NB4 (cell line): ENCODE results near the gene OR2L2.

Experiments used
- CTCF ChIP-seq: IDR thresholded peaks from one replicate; pipeline ENCODE4 v1.5.1; 2012; ENCODE audit warnings: low read depth, low read length
- POLR2A ChIP-seq: IDR thresholded peaks from 2 replicates; pipeline ENCODE4 v1.6.1; 2011; ENCODE audit warnings: mild to moderate bottlenecking; ENCODE audit not compliant: insufficient read length; ENCODE audit errors: extremely low read depth

DNA sequence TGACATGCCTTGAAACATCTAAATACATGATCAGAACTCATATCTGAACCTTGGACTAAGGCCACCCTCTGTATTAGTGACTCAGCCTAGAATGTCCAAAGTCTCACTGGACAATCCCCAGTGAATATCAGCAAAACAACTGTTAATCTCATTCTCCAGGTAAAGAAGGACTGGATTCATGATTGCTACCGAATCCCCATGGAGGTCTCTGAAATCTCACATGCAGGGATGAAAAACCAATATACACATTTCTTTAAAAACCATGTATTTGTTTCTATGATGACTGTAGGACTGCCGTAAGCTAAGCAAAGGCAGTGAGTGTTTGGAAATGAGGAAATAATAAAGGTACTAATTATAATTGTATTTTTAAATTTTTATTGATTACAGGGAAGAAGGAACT lies 16.7 kb downstream of the OR2L2 start, which contains the start of gene OR2L3:
- TF ChIP-seq CTCF = no peak
- no peak for TF ChIP-seq POLR2A
